Smooth muscle cell (in vitro differentiated cells): ENCODE results near the gene INTS14. TPM values are rescaled to one million over a fixed set of nuclear protein-coding genes. Genes with fewer than 3 reads are reported as not detected.

ENCODE experiments used
- DNase-seq: peaks from one replicate; lab custom pipeline; 2025; ENCODE audit not compliant: unreplicated experiment; lab: John Stamatoyannopoulos, UW
- H2AFZ ChIP-seq: fragments of 200-600 bp; sonication (generic); 2 replicates; pipeline ENCODE4 v1.6.0; 2016; ENCODE audit warnings: antibody characterized with exemption, low read depth, mild to moderate bottlenecking
- H3F3A ChIP-seq: fragments of 200-600 bp; sonication (generic); 2 replicates; pipeline ENCODE4 v1.6.0; 2017; ENCODE audit warnings: antibody characterized with exemption, low read depth
- H3K27ac ChIP-seq: fragments of 200-600 bp; sonication (generic); 2 replicates; pipeline ENCODE4 v1.5.1; 2016; ENCODE audit warnings: low read depth, mild to moderate bottlenecking
- H3K27me3 ChIP-seq: fragments of 200-600 bp; sonication (generic); 2 replicates; pipeline ENCODE4 v1.6.1; 2016; ENCODE audit warnings: low read depth, mild to moderate bottlenecking
- H3K36me3 ChIP-seq: fragments of 200-600 bp; sonication (generic); 2 replicates; pipeline ENCODE4 v1.5.1; 2016; ENCODE audit warnings: low read depth
- H3K4me1 ChIP-seq: fragments of 200-600 bp; sonication (generic); 2 replicates; pipeline ENCODE4 v1.5.1; 2016; ENCODE audit warnings: low read depth
- H3K4me2 ChIP-seq: fragments of 200-600 bp; sonication (generic); 2 replicates; pipeline ENCODE4 v1.6.0; 2016; ENCODE audit warnings: mild to moderate bottlenecking
- H3K4me3 ChIP-seq: fragments of 200-600 bp; sonication (generic); 2 replicates; pipeline ENCODE4 v1.5.1; 2016; ENCODE audit warnings: mild to moderate bottlenecking
- H3K79me2 ChIP-seq: fragments of 200-600 bp; sonication (generic); 2 replicates; pipeline ENCODE4 v1.6.0; 2016; ENCODE audit warnings: low read depth, mild to moderate bottlenecking
- H3K9ac ChIP-seq: fragments of 200-600 bp; sonication (generic); 2 replicates; pipeline ENCODE4 v1.6.0; 2016; ENCODE audit warnings: low read depth
- H3K9me3 ChIP-seq: fragments of 200-600 bp; sonication (generic); replicated peaks from 2 replicates; pipeline ENCODE4 v1.5.1; 2016; ENCODE audit warnings: low read depth
- H4K20me1 ChIP-seq: fragments of 200-600 bp; sonication (generic); 2 replicates; pipeline ENCODE4 v1.6.0; 2016; ENCODE audit warnings: low read depth
- CTCF ChIP-seq: fragments of 200-600 bp; sonication (generic); IDR thresholded peaks from 2 replicates; pipeline ENCODE4 v1.5.1; 2017; ENCODE audit warnings: borderline replicate concordance, mild to moderate bottlenecking, antibody characterized with exemption; ENCODE audit not compliant: insufficient read depth, poor library complexity, severe bottlenecking
- WGBS: methylation state at CpG from one replicate; pipeline ENCODE4 v1.1.7; 2016; ENCODE audit warnings: low lambda C conversion rate; 5-methylcytosine and 5-hydroxymethylcytosine counted together
- polyA plus RNA-seq: library from polyadenylated mRNA; unstranded; fragments of >200 nt; fragmentation: Nextera tagmentation; extraction: Ambion mirVana; gene quantifications from 2 replicates; pipeline ENCODE4 v1.2.1, GENCODE V29; 2016
- total RNA-seq: library from RNA; depleted of rRNA; stranded (reverse); fragments of >200 nt; gene quantifications from 2 replicates; pipeline ENCODE4 v1.2.3, GENCODE V29; 2014

The INTS14 gene
- total and polyA plus RNA-seq, 2 experiments from 2014 or later = 18.3 to 22.5 TPM

- no peak for TF ChIP-seq CTCF
- no peaks in the 10 kb centered on the region for H3K9me3 ChIP-seq
- H3K27ac ChIP-seq = no peak overlapping the region
- H3K27me3 ChIP-seq = no peaks in the 10 kb centered on the region
- DNase-seq = no peak
- H3K4me1 ChIP-seq = no peaks in the 10 kb centered on the region
- no peak overlapping the region for H2AFZ ChIP-seq
- H3K79me2 ChIP-seq = no peaks in the 10 kb centered on the region
- 98% methylated on average over 2 of the region's 2 CpGs for WGBS
- peaks cover 16% of the 10 kb centered on the region for H3K36me3 ChIP-seq
- H3K4me3 ChIP-seq = no peak overlapping the region
- no peak overlapping the region for H3K9ac ChIP-seq
- no peaks in the 10 kb centered on the region for H4K20me1 ChIP-seq
- no peaks in the 10 kb centered on the region for H3F3A ChIP-seq
- no peak overlapping the region for H3K4me2 ChIP-seq
These were observed 12.5 kb downstream of the INTS14 start for GRCh38 chr15:65598468-65598867.

GRCh38 chr15:65595960-65596359 is 15.0 kb downstream of the INTS14 start:
- peak; percentile 24 for TF ChIP-seq CTCF
- Histone ChIP-seq H3K4me1 (no peaks in the 10 kb centered on the region), H3K4me2 (no peak overlapping the region), H3K9ac (no peak overlapping the region), H3K9me3 (no peaks in the 10 kb centered on the region), H3K27me3 (no peaks in the 10 kb centered on the region), H3K36me3 (peaks cover 26% of the 10 kb centered on the region), H3F3A (no peaks in the 10 kb centered on the region), H3K79me2 (no peaks in the 10 kb centered on the region), H2AFZ (no peak overlapping the region), H4K20me1 (no peaks in the 10 kb centered on the region), H3K4me3 (no peak overlapping the region), H3K27ac (no peak overlapping the region)
- DNase-seq = no peak
- 85% methylated on average over 3 of the region's 3 CpGs for WGBS

GRCh38 chr15:65587094-65587493 is 23.8 kb downstream of the INTS14 start:
- Histone ChIP-seq H3K9ac (no peak overlapping the region), H3K36me3 (peaks cover 33% of the 10 kb centered on the region)

More at GRCh38 chr15:65587094-65587493, 23.8 kb downstream of the INTS14 start:
- no peaks in the 10 kb centered on the region for H3K9me3 ChIP-seq
- H3F3A ChIP-seq = peaks cover 8% of the 10 kb centered on the region
- no peaks in the 10 kb centered on the region for H4K20me1 ChIP-seq
- no peaks in the 10 kb centered on the region for H3K27me3 ChIP-seq
- no peak overlapping the region for H3K27ac ChIP-seq
- H3K4me2 ChIP-seq = no peak overlapping the region
- 96% methylated on average over 1 of the region's 1 CpG for WGBS
- no peaks in the 10 kb centered on the region for H3K4me1 ChIP-seq
- no peak for DNase-seq
- no peak overlapping the region for H2AFZ ChIP-seq
- H3K79me2 ChIP-seq = no peaks in the 10 kb centered on the region
- TF ChIP-seq CTCF = no peak
- no peak overlapping the region for H3K4me3 ChIP-seq
